ENCODE results near the gene STARD7. TPM values are rescaled to one million over a fixed set of nuclear protein-coding genes. Genes with fewer than 3 reads are reported as not detected.
"Not testable (repeated sequence)": the region's sequence is repeated elsewhere in the genome, so short reads cannot be mapped to it uniquely, and the experiment has no call there.

The STARD7 gene
- total RNA-seq, 2 experiments from 2014 or later = 241 to 248 TPM

DNA sequence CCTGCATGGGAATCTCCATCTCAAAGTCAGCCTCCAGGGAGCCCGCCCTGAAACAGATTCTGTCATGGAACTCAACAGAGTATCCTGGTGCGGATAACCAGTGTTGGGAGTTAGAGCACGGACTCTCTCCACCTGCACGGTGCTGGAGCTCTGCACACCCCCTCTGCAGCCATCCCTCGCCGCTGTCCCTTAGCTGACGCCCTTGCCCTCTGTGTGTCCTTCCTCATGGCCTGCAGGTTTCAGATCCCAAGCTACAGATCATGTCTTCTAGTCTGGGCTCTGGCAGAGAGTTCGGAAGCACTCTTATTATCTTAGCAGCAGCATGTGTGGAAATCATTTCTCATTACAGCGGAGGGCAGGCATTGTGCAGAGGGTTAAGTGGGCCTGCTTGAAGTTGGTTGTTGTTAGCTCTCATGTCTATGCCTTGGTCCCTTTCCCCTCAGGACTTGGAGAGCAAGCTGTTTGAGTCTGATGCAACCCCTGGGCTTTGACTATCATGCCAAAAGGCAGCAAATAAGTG lies 31.2 kb upstream of the STARD7 start:
- CTCF ChIA-PET = interaction anchor here (1.9 to 3.1 kb wide), 2 partner anchors 21 to 31 kb away, joined by 4 to 11 read pairs; partner anchors contain the start of gene STARD7
- POLR2A ChIA-PET = no interaction called here

DNA sequence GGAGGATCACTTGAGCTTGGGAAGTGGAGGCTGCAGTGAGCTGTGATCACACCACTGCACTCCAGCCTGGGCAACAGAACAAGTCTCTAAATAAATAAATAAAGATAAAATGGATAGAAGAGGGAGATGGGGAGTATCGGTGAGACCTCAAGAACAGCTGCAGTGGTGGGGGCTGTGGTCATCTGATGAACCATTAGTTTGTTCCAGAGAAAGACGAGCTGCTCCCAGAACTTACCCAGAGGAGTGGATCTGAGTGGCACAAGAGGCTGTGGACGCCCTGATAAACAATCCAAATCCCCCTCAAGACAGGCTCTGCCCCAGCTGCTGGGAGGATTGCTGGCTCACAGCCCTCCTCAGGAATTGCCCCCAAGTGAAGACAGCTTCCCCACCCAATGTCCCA lies 30.5 kb upstream of the STARD7 start:
- POLR2A ChIA-PET = no interaction called here
- CTCF ChIA-PET = interaction anchor here (0.6 kb wide), 1 partner anchor 18 kb away, joined by 3 read pairs; no protein-coding TSS in a partner anchor

DNA sequence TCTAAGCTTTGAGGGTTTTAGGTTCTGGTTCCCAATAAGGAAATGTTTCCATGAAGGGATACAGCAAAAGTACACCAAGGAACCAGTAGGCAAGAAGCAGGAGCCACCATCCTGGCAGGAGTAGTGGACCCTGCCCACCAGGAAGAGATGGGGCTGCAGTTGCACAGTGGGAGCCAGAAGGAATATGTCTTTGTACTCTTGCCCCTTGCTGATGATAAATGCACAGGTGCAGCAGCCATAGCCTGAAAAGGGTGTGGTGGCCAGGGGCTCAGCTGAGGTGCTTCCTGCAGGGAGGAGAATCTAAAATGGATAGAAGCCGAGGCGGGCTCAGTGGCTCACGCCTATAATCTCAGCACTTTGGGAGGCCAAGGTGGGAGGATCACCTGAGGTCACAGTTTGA lies 29.6 kb upstream of the STARD7 start:
- CTCF ChIA-PET = interaction anchor here (1.9 kb wide), 1 partner anchor 22 kb away, joined by 4 read pairs; no protein-coding TSS in a partner anchor
- POLR2A ChIA-PET = interaction anchor here (0.9 kb wide), 1 partner anchor 29 kb away, joined by 3 read pairs; the partner anchor contains the start of gene STARD7

DNA sequence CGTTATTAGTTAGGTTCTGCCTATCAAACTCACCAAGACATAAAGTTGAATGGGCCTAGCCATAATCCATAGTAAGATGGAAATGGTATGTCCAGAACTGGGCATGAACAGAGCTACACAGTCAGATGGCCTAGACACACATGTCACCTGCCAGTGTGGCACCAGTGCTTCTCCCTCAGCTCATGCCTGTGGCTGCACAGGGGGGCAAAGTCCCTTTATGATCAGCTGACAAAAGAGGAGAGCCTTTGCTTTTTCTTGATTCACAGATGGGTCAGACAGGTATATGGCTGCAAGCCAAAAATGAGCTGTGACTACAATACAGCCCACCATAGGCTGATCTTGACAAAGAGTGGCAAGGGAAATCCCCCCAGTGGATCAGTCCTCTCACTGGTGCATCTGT lies 28.3 kb upstream of the STARD7 start:
- POLR2A ChIA-PET = no interaction called here
- CTCF ChIA-PET = interaction anchor here (1.9 kb wide), 1 partner anchor 24 kb away, joined by 4 read pairs; no protein-coding TSS in a partner anchor

DNA sequence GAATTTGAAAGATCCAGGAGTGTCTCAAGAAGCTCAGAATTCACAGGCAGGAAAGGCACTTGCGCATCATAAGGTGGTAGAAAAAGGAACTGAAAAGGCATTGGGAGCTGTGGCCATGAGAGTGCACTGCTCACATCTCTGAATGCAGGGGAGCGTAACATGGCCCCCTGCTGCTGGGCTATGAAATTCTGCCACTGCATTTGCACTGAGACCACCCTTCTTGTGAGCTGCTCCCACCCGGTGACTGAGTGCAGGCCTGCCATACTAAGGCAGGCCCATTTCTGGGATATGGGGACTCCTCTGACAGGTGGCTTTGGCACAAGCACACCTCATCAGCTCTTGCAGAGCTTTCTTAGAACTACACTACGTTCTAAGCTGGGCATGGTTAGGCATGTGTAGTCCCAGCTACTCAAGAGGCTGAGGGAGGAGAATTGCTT lies 25.3 kb upstream of the STARD7 start:
- ChIA-PET CTCF (no interaction called here), POLR2A (no interaction called here)

DNA sequence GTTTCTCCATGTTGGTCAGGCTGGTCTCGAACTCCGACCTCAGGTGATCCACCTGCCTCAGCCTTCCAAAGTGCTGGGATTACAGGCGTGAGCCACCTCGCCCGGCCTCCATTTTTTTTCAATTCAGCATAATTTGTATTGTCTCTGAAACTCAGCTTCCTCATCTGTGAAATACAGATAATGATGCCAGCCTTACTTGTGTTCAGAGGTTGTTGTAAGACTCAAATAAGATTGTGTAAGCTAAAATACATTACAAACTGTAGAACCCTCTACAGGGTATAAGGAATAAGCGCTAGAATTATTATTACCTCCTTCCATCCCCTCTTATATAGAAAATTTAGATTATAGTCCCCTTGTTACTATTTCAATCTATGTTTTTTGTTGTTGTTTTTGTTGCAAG lies 24.8 kb upstream of the STARD7 start:
- ChIA-PET POLR2A (no interaction called here), CTCF (no interaction called here)

DNA sequence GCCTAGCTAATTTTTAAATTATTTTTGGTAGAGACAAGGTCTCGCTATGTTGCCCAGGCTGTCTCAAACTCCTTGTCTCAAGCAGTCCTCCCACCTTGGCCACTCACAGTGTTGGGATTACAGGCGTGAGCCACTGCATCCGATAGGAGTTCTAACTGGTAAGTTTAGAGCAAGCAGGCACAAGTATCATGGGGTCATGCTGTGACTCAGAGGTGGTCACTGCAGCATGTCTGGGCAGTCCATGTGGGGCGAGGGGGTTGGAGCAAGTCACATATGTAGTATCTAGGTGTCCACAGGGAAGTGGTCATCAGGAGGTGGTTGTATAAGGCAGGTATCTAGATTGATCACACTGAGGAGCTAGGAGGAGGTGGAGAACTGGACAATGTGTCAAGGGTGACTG lies 22.7 kb upstream of the STARD7 start:
- ChIA-PET CTCF (interaction anchor here (0.6 to 1.2 kb wide), 2 partner anchors 34 to 58 kb away, joined by 3 read pairs; no protein-coding TSS in a partner anchor), POLR2A (no interaction called here)

DNA sequence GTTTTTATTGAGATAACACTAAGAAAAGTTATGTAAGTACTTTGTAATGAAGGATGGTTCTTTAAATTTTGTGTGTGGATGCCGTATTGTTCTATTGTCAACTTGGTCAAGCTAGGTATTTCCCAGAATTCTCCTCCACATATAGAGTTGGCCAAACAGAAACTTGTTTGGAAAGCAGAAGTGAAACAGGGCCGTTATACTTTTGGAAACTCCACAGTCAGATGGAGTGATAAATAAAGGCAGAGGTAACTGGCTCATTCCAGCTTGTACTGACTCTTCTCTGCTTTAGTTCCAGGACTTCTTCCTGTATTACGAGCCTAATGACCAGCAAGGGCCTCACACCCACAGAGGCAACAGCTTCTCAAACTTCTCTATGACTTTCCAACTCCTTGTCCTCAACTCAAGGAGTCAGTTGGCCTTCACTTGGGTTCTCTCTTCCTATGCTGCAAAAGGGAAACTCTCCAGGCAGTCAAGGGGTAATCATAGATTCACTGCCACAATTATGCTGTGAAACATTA lies 16.4 kb upstream of the STARD7 start:
- ChIA-PET CTCF (no interaction called here), POLR2A (no interaction called here)

DNA sequence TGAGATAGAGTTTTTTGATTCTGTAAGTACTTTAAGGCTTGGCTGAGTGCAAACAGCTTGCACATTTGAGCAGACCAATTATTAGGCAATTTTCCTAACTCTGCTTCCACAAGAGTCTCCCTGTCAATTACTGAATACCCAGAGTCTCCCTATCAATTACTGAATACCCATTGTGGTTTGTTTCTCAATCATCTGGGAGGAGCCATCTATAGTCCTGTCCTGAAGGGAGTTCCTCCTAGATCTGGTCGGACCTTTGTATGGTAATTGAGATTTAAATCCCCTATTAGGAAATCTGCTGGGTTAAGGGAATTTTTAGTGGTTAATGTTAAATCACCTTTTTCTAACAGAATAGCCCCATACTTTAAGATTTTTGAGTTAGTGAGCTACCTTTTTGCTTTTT lies 12.5 kb upstream of the STARD7 start:
- POLR2A ChIA-PET, CTCF ChIA-PET: not testable (repeated sequence)

DNA sequence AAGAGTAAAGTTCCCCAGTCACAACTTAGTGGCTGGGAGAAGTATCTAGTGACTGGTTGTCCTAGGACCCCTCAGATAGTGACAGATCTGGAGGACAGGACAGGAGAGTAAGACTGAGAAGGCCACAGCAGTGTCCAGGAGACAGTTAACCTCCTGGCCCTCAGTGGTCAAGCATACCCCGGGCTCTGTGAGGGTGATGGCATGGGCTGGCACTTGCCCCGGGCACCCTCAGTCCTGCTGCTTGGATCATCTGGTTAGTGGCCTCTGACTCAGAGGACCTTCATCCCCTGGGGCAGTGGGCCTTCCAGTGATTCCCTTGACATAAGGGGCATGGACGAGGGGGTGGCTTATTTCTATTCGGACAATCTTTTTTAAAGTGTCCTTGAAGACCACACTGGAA lies 11.3 kb upstream of the STARD7 start:
- CTCF ChIA-PET, POLR2A ChIA-PET: not testable (repeated sequence)

DNA sequence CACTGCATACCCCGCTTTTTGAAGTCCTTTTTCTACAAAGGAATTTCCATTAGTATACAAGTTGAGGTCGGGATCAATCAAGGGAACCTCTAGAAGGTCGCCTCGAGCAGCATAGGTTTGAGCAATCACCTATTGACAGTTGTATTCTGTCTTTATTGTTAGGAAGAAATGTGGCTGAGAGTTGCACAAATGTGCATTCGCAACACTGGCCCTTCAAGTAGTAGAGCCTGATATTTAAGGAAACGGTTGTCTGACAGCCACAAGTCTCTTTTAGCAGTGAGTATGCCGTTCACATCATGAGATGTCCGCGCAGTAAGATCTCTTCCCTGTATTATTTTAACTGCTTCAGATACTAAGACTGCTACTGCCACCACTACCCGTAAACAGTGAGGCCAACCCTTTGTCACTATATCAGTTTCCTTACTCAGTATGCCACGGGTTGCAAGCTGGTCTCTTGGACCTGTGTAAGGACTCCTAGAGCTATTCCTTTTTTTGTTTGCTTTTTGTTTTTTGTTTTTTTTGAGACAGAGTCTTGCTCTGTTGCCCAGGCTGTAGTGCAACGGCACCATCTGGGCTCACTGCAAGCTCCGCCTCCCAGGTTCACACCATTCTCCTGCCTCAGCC lies 10.0 kb upstream of the STARD7 start:
- ChIA-PET CTCF (no interaction called here), POLR2A (no interaction called here)

DNA sequence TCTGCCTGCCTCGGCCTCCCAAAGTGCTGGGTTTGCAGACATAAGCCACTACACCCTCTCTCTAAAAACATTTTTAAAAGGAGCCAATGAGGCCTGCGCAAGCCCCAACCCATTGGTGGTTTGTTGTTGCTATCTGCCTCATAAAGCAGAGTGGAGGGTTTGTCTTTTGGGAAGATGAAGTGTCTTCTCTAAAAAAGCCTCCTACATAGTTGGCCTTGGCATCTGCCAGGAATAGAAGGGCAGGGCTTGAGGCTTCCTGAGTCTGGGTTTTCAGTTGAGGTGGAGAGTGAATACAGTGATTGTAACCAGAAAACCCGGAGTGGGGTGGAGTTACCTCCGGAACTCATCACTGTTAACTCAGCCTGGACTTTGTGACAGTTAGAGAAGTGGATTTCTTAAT lies 5.9 kb upstream of the STARD7 start:
- ChIA-PET CTCF (no interaction called here), POLR2A (no interaction called here)

DNA sequence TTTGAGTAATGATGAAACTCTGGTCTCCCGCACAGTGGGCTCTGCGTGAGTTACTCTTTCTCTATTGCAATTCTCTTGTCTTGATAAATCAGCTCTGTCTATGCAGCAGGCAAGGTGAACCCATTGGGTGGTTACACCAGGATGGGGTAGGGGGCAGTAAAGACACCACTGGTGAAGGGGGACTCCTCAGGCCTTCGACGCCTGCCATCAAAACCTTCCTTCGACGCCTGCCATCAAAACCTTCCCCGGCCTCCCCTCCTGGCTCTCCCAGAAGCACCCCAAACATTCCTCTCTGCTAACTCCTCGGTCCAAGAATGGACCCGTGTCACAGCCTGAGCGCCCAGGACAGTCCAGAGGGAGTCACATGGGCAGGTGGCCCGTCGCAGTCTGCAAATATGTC lies 4.8 kb upstream of the STARD7 start:
- ChIA-PET POLR2A (no interaction called here), CTCF (no interaction called here)

DNA sequence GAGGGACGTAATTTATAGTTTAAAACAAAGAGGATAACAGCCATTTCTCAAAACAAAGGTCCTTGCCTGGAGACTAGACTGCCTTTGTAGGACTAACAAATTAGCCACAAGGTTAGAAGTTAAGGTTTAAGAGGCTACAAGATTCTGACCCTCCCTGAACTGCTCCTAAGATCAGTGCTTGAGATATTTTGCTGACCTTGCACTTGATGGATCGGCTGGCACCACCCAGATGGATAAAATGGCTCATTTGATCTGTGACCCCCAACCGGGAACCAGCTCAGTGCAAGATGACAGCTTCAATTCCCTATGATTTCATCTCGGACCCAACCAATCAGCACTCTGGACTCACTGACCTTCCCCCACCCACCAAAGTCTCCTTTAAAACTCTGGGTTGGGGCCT lies 3.7 kb upstream of the STARD7 start:
- CTCF ChIA-PET = no interaction called here

DNA sequence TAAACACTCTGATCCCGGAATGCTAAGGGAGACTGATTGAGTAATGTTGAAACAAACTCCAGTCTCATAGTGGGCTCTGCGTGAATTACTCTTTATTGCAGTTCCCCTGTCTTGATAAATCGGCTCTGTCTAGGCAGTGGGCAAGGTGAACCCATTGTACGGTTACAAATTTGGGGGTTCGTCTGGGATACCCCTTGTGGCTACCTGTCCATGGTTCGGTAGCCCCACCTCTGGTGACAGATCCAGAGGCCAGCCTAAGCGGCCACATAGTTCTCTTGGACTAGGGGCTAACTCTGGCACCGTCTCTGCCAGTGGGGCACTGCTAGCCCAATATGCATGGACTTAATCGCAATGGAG lies 1.1 kb upstream of the STARD7 start:
- POLR2A ChIA-PET = interaction anchor here (0.8 to 2.0 kb wide), 3 partner anchors 28 to 58 kb away, joined by 3 to 17 read pairs (median 3); no protein-coding TSS in a partner anchor
- CTCF ChIA-PET = interaction anchor here (2.4 to 2.7 kb wide), 2 partner anchors 31 to 92 kb away, joined by 10 to 11 read pairs; partner anchors contain the start of gene ADRA2B

More for the DNA sequence above, 3.7 kb upstream of the STARD7 start:
- POLR2A ChIA-PET = no interaction called here

DNA sequence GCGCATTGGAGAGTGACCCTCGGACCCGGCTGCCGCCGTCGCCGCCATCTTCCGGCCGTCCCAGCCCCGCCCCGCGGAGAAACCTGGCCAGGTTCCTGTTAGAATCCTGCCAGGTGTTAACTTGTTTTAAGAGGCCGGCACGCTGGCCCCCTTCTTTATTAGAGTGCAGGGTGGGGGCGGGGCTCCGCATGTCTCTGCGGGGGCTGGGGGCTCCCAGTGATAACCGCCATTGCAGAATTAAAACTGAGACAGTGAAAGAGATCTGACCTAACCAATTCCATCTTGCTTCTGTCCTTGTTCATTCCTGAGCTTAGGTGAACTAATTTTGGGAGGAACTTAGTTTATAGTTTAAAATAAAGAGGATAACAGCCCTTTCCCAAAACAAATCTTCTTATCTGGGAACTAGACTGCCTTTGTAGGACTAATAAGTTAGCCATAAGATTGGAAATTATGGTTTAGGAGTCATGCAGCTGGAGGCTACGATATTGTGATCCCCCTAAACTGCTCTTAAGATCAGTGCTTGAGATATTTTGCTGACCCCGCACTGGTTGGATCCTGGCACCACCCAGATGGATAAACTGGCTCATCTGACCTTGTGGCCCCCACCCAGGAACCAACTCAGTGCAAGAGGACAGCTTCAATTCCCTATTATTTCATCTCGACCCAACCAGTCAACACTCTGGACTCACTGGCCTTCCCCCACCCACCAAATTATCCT lies 543 bp upstream of the STARD7 start:
- ChIA-PET POLR2A (interaction anchor here (0.5 to 2.0 kb wide), 12 partner anchors 9 to 1436 kb away, joined by 3 to 17 read pairs (median 4); partner anchors contain the start of gene COX5B), CTCF (interaction anchor here (1.0 to 2.7 kb wide), 5 partner anchors 32 to 92 kb away, joined by 3 to 11 read pairs (median 7); partner anchors contain the start of gene ADRA2B)

DNA sequence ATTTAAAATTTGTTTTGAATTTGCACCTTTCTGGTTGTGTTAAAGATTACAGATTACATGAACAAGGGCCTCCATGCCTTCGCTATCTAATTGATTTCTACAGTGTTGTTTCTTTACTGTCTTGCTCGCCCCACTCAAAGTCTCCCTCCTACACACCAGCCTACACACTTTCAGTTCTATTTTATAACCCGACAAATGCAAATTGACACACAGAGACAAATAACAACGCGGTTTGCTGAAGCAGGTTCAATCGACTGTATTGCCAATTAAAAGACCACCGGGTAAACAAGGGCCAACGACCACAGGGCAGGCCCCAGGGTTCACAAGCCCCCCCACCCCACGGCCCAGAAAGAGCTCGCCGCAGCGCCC lies 869 bp downstream of the STARD7 start:
- POLR2A ChIA-PET = interaction anchor here (0.6 to 2.0 kb wide), 16 partner anchors 9 to 215 kb away, joined by 3 to 17 read pairs (median 4); partner anchors contain the start of gene SNRNP200
- CTCF ChIA-PET = interaction anchor here (0.6 to 2.7 kb wide), 9 partner anchors 33 to 205 kb away, joined by 3 to 11 read pairs (median 4); partner anchors contain the start of gene ADRA2B

DNA sequence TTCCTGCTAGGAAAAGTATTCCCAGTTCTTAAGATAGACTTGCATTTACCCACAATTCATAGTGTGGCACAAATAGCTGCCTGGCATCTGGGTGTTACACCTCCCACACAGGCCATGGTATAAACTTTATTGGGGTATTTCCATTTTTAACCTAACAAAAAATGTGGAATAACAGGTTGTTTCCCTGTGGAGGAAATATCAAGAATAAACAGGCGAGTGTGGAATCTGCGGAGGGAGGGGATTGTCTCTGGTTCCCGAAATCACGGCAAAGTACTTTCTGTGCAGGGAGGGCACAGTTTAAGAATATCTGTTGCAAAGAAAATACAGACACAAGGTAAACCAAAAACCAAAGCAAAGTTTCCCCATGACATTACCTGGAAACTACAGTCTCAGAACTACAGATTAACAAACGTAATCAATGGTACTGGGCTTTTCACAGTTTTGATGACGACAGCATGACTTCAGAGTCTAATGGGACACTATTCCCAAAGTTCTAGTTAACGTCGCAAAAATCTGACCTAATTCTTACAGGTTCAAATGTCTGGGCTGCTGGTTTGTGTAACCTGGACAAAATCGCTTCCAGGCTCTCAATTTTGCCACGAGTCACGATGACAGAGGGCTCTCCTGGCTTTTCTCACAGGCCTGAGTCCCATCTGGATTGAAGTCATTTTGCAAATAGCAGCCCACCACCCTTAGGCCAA lies 1.4 kb downstream of the STARD7 start:
- POLR2A ChIA-PET = interaction anchor here (0.8 to 1.3 kb wide), 2 partner anchors 43 to 59 kb away, joined by 4 to 7 read pairs; no protein-coding TSS in a partner anchor

DNA sequence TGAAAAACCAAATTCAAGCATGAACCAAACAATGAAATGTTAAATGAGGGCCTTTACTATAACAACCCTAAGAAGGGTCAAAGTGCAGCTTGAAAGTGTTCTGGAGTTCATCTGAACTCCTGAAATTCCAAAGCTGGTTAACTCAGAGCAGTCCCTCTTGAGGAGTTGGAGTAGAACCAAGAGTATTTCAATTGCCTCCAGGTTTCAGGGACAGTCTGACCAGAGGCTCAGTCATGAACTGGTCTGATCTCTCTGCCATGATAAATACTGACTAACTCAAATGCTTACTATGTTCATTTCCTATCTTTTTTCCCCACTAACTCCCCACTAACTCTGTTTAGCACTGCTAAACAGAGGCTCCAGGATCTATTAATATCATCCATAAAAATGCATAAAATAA lies 2.7 kb downstream of the STARD7 start:
- ChIA-PET CTCF (interaction anchor here (0.5 to 1.6 kb wide), 3 partner anchors 28 to 72 kb away, joined by 3 to 4 read pairs (median 3); partner anchors contain the start of gene ASTL), POLR2A (no interaction called here)

More for the DNA sequence above, 1.4 kb downstream of the STARD7 start:
- CTCF ChIA-PET = interaction anchor here (0.5 to 2.7 kb wide), 5 partner anchors 26 to 90 kb away, joined by 3 to 10 read pairs (median 4); partner anchors contain the start of genes ADRA2B and ASTL
